Immature natural killer cell (primary cell): ENCODE measurements around the gene MEIOB. TPM values are rescaled to one million over a fixed set of nuclear protein-coding genes. Genes with fewer than 3 reads are reported as not detected.
"Not testable (repeated sequence)": the region's sequence is repeated elsewhere in the genome, so short reads cannot be mapped to it uniquely, and the experiment has no call there.

Source experiments
- DNase-seq, 3 donors: peaks; one replicate each; pipeline ENCODE4 v3.0.0; 2022; ENCODE audit warnings: mixed read lengths in 1 of 3
- H3K27ac Mint-ChIP-seq, 6 donors: one replicate each; pipeline ENCODE4 v1.8.0; 2020; ENCODE audit warnings: mixed read lengths in 6 of 6, mild to moderate bottlenecking in 5 of 6, inconsistent platforms in 4 of 6, moderate library complexity in 3 of 6
- H3K27me3 Mint-ChIP-seq, 3 donors: one replicate each; pipeline ENCODE4 v1.8.0; 2020 to 2021; ENCODE audit warnings: low read depth in 3 of 3, mild to moderate bottlenecking in 3 of 3, mixed read lengths in 3 of 3, moderate library complexity in 3 of 3, inconsistent platforms in 1 of 3
- H3K36me3 Mint-ChIP-seq, 3 donors: one replicate each; pipeline ENCODE4 v1.8.0; 2020; ENCODE audit warnings: mixed read lengths in 3 of 3, inconsistent platforms in 2 of 3, mild to moderate bottlenecking in 2 of 3
- H3K4me1 Mint-ChIP-seq, 2 donors: one replicate each; pipeline ENCODE4 v1.8.0; 2020; ENCODE audit warnings: inconsistent platforms in 2 of 2, mild to moderate bottlenecking in 2 of 2, mixed read lengths in 2 of 2, moderate library complexity in 1 of 2
- H3K4me3 Mint-ChIP-seq, 5 donors: one replicate each; pipeline ENCODE4 v1.8.0; 2020; ENCODE audit warnings: mild to moderate bottlenecking in 5 of 5, mixed read lengths in 5 of 5, inconsistent platforms in 3 of 5, moderate library complexity in 3 of 5
- H3K9me3 Mint-ChIP-seq, 6 donors: one replicate each; pipeline ENCODE4 v1.8.0; 2020; ENCODE audit warnings: mild to moderate bottlenecking in 6 of 6, mixed read lengths in 6 of 6, inconsistent platforms in 4 of 6, moderate library complexity in 3 of 6
- polyA plus RNA-seq, 3 donors: library from polyadenylated mRNA; unstranded; fragments of 300-500 nt; fragmentation: Illumina TruSeq; gene quantifications; one replicate each; pipeline ENCODE4 v1.2.3, GENCODE V29; 2021

Gene MEIOB
- polyA plus RNA-seq, 3 donors from 2014 or later = not detected

DNA sequence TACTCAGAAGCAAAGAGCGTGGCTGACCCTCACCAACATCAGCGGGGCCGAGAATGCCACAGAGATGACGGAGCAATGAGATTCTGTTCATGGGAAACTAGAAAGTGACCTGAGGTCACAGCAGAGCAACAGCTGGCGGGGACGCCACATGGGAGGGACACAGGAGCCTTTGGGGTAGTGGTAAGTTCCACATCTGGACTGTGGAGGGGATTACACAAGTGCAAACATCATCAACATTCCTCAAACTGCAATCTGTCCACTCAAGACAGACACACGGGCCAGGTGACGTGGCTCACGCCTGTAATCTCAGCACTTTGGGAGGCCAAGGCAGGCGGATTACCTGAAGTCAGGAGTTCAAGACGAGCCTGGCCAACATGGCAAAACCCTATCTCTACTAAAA, 56.5 kb downstream of the MEIOB start:
- Mint-ChIP-seq H3K27ac (peak overlapping the region in 1 of 6 donors; percentile 42), H3K36me3 (peaks cover 7 to 16% (median 8%) of the 10 kb centered on the region in 3 donors), H3K4me3 (no peak overlapping the region), H3K4me1 (peaks cover 4 to 12% of the 10 kb centered on the region in 2 donors), H3K27me3 (peaks cover 0 to 4% (median 2%) of the 10 kb centered on the region in 3 donors), H3K9me3 (peaks cover 0 to 3% (median 0%) of the 10 kb centered on the region in 6 donors)
- DNase-seq = no peak

GRCh38 chr16:1812732-1813163, 59.2 kb downstream of the MEIOB start:
- Mint-ChIP-seq H3K27ac (peak overlapping the region in 2 of 6 donors; percentile 25 to 60), H3K27me3 (peaks cover 0 to 5% (median 2%) of the 10 kb centered on the region in 3 donors), H3K36me3 (peaks cover 7 to 16% (median 8%) of the 10 kb centered on the region in 3 donors), H3K9me3 (peaks cover 0 to 3% (median 0%) of the 10 kb centered on the region in 6 donors), H3K4me3 (no peak overlapping the region), H3K4me1 (peaks cover 4 to 12% of the 10 kb centered on the region in 2 donors)
- peak in 2 of 3 donors; percentile 8 to 18 for DNase-seq

GRCh38 chr16:1810536-1810935, 61.4 kb downstream of the MEIOB start:
- H3K4me1 Mint-ChIP-seq = peaks cover 4 to 12% of the 10 kb centered on the region in 2 donors
- no peak overlapping the region for H3K27ac Mint-ChIP-seq
- peaks cover 8 to 20% (median 9%) of the 10 kb centered on the region in 3 donors for H3K36me3 Mint-ChIP-seq
- peaks cover 0 to 3% (median 2%) of the 10 kb centered on the region in 3 donors for H3K27me3 Mint-ChIP-seq
- H3K9me3 Mint-ChIP-seq = peaks cover 0 to 3% (median 0%) of the 10 kb centered on the region in 6 donors
- no peak overlapping the region for H3K4me3 Mint-ChIP-seq
- DNase-seq = no peak

- H3K27ac Mint-ChIP-seq = peak overlapping the region in 1 of 6 donors; percentile 34
- H3K4me3 Mint-ChIP-seq = no peak overlapping the region
- H3K27me3 Mint-ChIP-seq = peaks cover 0 to 3% (median 0%) of the 10 kb centered on the region in 3 donors
- peaks cover 4 to 9% of the 10 kb centered on the region in 2 donors for H3K4me1 Mint-ChIP-seq
- H3K36me3 Mint-ChIP-seq = peaks cover 3 to 16% (median 7%) of the 10 kb centered on the region in 3 donors
- no peaks in the 10 kb centered on the region for H3K9me3 Mint-ChIP-seq
- no peak for DNase-seq
These were observed 61.9 kb downstream of the MEIOB start for GRCh38 chr16:1810106-1810505.

GRCh38 chr16:1809281-1809801, 62.6 kb downstream of the MEIOB start:
- Mint-ChIP-seq H3K27ac (no peak overlapping the region), H3K4me1 (peaks cover 4 to 6% of the 10 kb centered on the region in 2 donors), H3K9me3 (no peaks in the 10 kb centered on the region), H3K27me3 (peaks cover 0 to 3% (median 0%) of the 10 kb centered on the region in 3 donors), H3K4me3 (no peak overlapping the region), H3K36me3 (peaks cover 0 to 13% (median 3%) of the 10 kb centered on the region in 3 donors)
- DNase-seq = no peak

GRCh38 chr16:1808691-1809090, 63.3 kb downstream of the MEIOB start:
- no peak overlapping the region for H3K4me3 Mint-ChIP-seq
- H3K4me1 Mint-ChIP-seq = peaks cover 4 to 6% of the 10 kb centered on the region in 2 donors
- no peak for DNase-seq
- H3K27ac Mint-ChIP-seq = no peak overlapping the region
- peaks cover 0 to 10% (median 3%) of the 10 kb centered on the region in 3 donors for H3K36me3 Mint-ChIP-seq
- no peaks in the 10 kb centered on the region for H3K9me3 Mint-ChIP-seq
- H3K27me3 Mint-ChIP-seq = peaks cover 0 to 3% (median 0%) of the 10 kb centered on the region in 3 donors

DNA sequence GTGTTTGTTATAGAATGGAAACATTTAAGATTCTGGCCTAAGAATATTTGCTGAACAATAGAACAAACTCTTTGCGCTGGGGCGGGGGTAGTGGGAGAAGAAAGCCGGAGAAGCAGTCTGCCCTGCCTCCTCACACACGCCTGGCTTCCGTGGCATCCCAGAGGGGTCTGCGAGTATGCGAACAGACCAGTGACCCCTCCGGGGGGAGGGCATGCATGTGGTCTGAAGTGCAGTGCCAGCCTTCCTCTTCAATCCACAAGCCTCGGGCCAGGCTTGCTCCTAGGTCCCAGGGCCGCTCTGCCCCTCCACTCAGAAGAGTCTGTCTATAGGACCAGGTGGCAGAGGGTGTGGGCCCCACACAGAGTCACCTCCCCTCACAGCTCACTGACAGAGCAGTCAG, 64.3 kb downstream of the MEIOB start:
- no peak for DNase-seq
- peaks cover 0 to 3% (median 3%) of the 10 kb centered on the region in 3 donors for H3K36me3 Mint-ChIP-seq
- H3K9me3 Mint-ChIP-seq = no peaks in the 10 kb centered on the region
- no peak overlapping the region for H3K27ac Mint-ChIP-seq
- H3K4me3 Mint-ChIP-seq = no peak overlapping the region
- H3K4me1 Mint-ChIP-seq = no peaks in the 10 kb centered on the region
- peaks cover 0 to 1% (median 0%) of the 10 kb centered on the region in 3 donors for H3K27me3 Mint-ChIP-seq

- H3K4me1 Mint-ChIP-seq = no peaks in the 10 kb centered on the region
- DNase-seq = no peak
- no peak overlapping the region for H3K27ac Mint-ChIP-seq
- H3K4me3 Mint-ChIP-seq = no peak overlapping the region
- H3K9me3 Mint-ChIP-seq = peaks cover 0 to 10% (median 2%) of the 10 kb centered on the region in 6 donors
- peaks cover 0 to 3% (median 3%) of the 10 kb centered on the region in 3 donors for H3K36me3 Mint-ChIP-seq
- peaks cover 0 to 3% (median 2%) of the 10 kb centered on the region in 3 donors for H3K27me3 Mint-ChIP-seq
These were observed 71.3 kb downstream of the MEIOB start for GRCh38 chr16:1800701-1801100.

DNA sequence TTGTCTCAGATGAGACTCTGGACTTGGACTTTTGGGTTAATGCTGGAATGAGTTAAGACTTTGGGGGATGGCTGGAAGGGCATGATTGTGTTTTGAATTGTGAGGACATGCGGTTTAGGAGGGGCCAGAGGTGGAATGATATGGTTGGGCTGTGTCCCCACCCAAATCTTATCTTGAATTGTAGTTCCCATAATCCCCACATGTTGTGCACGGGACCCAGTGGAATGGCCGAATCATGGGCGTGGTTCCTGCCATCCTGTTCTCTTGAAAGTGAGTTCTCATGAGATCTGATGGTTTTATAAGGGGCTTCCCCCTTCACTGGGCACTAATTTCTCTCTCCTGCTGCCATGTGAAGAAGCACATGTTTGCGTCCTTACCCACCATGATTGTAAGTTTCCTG, 72.7 kb downstream of the MEIOB start:
- not testable (repeated sequence) for H3K4me3 Mint-ChIP-seq, H3K9me3 Mint-ChIP-seq, H3K4me1 Mint-ChIP-seq, H3K27ac Mint-ChIP-seq, DNase-seq, H3K36me3 Mint-ChIP-seq, H3K27me3 Mint-ChIP-seq

GRCh38 chr16:1794908-1795666, 76.9 kb downstream of the MEIOB start:
- Mint-ChIP-seq H3K4me1 (no peaks in the 10 kb centered on the region), H3K9me3 (peaks cover 0 to 10% (median 2%) of the 10 kb centered on the region in 6 donors), H3K27ac (no peak overlapping the region), H3K36me3 (peaks cover 0 to 3% (median 0%) of the 10 kb centered on the region in 3 donors), H3K27me3 (peaks cover 0 to 5% (median 2%) of the 10 kb centered on the region in 3 donors), H3K4me3 (no peak overlapping the region)
- no peak for DNase-seq

- no peak overlapping the region for H3K27ac Mint-ChIP-seq
- no peak overlapping the region for H3K4me3 Mint-ChIP-seq
- peaks cover 0 to 6% (median 2%) of the 10 kb centered on the region in 3 donors for H3K27me3 Mint-ChIP-seq
- DNase-seq = no peak
- H3K9me3 Mint-ChIP-seq = peaks cover 0 to 9% (median 2%) of the 10 kb centered on the region in 6 donors
- no peaks in the 10 kb centered on the region for H3K4me1 Mint-ChIP-seq
- peaks cover 0 to under 1% (median 0%) of the 10 kb centered on the region in 3 donors for H3K36me3 Mint-ChIP-seq
These were observed 77.6 kb downstream of the MEIOB start for GRCh38 chr16:1794221-1794871.

- no peak within 1 kb of the TSS for H3K27ac Mint-ChIP-seq
- no peak within 1 kb of the TSS for H3K4me3 Mint-ChIP-seq
- peaks cover 0 to 4% (median 2%) of the 10 kb centered on the region in 6 donors for H3K9me3 Mint-ChIP-seq
- H3K27me3 Mint-ChIP-seq = peaks cover 0 to 6% (median 1%) of the 10 kb centered on the region in 3 donors
- DNase-seq = no peak
- peaks cover 0 to 5% (median 3%) of the 10 kb centered on the region in 3 donors for H3K36me3 Mint-ChIP-seq
- H3K4me1 Mint-ChIP-seq = peaks cover 0 to 1% of the 10 kb centered on the region in 2 donors
These were observed 78.3 kb downstream of the MEIOB start, which contains the start of gene IGFALS for GRCh38 chr16:1793578-1794220. Gene IGFALS, minus strand, starts transcription at chr16:1793705. Its CDS starts 53 bp downstream, at chr16:1793652.

GRCh38 chr16:1792836-1793577, 79.0 kb downstream of the MEIOB start:
- peaks cover 0 to 6% (median 1%) of the 10 kb centered on the region in 3 donors for H3K27me3 Mint-ChIP-seq
- peaks cover 0 to 5% (median 3%) of the 10 kb centered on the region in 3 donors for H3K36me3 Mint-ChIP-seq
- peaks cover 0 to 1% of the 10 kb centered on the region in 2 donors for H3K4me1 Mint-ChIP-seq
- no peak for DNase-seq
- no peak overlapping the region for H3K4me3 Mint-ChIP-seq
- H3K27ac Mint-ChIP-seq = no peak overlapping the region
- peaks cover 0 to 4% (median 2%) of the 10 kb centered on the region in 6 donors for H3K9me3 Mint-ChIP-seq
